NCI-H524 treated with DMSO at 0.1 percent for 48 hours (cell line): ENCODE data around the gene MKNK2.

Experiments used
- DNase-seq: peaks from one replicate; lab custom pipeline; 2025; lab: John Stamatoyannopoulos, UW

The MKNK2 gene

DNA sequence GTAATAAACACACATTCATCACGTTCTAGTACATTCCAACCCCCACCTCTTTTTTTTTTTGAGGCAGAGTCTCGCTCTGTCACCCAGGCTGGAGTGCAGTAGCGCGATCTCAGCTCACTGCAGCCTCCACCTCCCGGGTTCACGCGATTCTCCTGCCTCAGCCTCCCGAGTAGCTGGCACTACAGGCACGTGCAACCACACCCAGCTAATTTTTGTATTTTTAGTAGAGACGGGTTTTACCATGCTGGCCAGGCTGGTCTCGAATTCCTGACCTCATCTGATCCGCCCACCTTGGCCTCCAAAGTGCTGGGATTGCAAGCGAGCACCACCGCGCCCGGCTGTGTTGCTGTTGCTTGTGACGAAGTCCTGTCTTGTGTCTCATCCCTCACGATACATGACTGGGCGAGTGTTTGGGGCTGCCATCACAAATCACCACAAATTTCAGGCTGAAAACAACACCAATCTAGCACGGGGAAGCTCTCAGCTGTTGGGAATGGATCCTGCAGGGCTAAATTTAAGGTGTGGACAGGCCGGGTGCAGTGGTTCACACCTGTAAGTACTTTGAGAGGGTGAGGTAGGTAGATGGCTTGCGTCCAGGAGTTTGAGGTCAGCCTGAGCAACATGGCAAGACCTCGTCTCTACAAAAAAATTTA, 29.4 kb upstream of the MKNK2 start:
- DNase-seq: no peak

DNA sequence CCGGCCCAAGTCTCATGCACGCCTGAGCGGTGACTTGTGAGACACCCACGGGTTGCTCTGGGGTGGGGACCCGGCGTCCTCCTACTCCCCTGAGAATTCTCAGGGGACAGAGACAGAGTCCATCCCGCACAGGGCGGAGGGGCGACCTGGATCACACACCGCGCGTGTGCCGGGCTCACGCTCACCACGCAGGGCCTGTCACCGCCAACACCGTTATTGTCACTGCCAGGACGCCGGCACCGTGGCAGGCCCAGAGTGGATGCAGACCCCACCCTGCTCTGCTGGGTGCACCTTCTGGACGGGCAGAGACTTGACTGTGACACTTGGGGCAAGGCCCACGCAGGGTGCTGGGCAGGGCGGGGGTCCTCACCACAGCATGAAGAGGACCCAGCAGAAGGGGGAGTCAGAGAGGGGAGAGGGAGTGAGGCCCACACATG, 28.8 kb upstream of the MKNK2 start:
- DNase-seq: no peak

DNA sequence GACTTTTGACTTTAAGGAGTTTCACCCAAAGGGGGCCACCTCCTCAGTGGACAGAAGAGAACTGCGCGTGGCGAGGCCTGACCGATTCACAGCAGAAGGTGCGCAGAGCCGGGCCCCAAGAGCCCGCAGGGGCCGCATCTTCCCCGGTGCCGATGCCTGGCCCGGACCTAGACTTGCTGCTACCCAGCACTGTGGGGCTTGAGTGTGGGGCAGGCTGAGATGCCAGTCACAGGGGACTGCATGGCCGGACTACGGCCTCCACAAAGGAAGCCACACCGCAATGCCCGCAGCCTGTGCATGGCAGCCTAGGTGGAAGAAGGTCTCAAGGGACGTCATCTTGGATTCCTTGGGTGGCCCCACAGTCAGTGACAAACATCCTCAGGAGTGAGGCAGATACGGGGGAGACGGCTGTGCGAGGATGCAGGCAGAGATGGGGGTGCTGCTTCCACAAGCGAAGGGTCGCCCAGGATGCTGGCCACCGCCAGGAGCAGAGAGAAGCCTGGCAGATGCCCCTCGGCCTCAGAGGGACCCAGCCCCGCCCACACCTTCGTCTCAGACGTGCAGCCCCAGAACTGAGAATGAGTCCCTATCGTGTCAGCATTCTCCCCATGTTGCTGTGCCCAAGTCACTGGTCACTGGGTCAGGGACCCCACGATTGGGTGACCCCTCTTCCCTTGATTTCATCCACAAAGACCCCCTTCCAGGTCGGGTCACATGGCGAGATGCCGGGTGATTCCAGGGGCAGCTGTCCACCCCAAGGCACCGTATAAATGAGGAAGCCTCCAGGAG, 28.2 kb upstream of the MKNK2 start:
- no peak for DNase-seq

DNA sequence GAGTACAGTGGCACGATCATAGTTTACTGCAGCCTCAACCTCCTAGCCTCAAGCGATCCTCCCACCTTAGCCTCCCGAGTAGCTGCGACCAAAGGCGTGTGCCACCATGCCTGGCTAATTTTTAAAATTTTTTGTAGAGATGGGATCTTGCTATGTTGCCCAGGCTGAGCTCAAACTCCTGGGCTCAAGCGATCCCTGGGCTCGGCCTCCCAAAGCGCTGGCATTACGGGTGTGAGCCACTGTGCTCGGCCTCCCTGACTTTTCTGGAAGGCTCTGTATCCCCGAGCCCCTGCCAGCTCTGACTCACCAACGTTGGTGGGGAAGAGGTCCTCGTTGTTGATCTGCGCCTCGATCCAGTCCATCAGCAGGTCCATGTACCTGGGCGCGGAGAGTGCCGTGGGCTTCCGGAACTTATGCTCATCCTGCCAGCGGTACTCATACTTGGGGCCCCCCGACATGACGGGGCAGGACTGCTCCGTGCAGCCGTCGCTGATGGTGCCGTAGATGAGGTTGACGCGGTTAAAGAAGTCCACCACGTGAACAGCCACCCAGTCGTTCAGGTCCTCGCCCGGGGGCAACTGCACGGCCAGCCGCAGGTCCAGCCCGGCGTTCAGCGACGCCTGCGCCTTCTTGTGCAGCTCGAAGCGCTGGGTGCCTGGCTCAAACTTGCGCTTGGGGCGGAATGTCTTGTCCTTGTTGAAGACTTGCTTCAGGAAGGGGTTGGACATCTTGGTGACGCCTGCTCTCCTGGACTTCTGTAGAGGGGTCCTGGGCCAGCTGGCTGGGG, 27.0 kb upstream of the MKNK2 start:
- DNase-seq: no peak

DNA sequence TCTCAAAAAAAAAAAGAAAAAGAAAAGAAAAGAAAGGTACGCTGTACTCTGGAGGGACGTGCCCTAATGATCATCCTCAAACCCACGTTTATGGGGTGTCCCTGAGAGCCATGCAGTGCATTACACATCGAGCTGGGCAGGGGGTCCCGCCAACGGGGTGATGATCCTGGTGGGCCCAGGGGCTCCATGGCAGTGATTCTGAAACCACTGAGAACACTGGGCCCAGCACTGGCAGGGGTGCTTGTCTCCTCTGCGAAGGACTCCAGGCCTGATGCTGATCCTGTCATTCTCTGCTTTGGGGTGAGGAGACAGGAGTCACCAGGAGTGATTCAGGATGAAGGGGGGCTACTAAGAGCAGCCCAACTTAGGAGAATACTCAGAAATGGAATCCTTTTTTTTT, 26.4 kb upstream of the MKNK2 start:
- DNase-seq: no peak

DNA sequence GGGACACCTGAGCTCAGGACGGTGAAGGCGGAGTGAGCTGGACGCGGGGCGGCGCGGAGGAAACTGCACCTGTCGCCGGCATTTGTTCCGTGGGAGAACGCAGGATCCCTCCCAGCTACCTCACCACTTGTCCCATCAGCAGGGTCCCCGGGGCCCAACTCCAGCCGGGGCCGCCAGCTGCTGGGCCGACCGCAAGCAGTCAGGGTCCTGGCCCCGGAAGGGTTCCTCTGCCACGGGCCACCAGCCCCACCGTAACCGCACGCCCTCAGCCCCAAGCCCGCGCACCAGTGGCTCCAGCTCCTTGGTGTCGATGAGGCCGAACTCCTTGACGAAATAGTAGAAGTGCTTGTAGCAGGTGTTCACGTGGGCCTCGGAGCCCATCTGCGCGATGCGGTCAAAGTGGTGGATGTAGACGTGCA, 25.5 kb upstream of the MKNK2 start:
- no peak for DNase-seq

DNA sequence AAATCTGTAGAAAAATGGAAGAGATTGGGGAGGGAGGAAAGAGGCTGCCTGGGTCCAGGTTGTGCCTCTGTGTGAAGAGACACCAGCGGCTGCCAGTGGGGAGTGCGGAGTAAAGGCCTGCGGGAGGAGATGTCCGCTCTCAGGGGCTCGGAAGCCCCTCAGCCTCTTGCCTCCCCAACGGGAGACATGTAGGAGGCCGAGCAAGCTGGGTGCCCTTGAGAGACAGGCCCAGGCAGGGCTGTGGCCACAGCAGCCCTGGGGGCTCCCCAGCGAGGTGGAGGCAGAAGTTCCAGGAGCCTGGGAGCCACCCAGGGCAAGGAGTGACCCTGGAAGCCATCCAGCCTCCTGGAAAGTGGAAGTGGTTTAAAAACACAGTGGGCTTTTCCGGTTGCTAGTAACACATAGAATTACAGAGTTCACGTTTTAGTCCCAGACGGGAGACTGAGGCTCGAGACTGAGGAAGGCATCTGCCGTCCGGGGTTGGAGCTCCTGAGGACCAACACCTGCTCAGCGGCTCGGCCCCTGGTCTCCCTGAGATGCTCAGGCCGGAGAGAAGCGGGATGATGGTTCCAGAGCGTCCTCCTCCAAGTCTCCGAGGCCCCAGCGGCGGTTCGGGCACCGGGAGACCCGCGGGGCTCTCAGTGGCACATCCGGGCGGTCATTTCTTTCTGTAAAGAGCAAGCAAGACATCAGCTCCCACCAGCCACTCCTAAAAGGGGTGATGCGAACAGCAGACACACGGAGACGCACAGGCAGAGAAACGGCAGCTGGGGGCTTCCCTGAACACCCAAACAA, 21.9 kb upstream of the MKNK2 start:
- no peak for DNase-seq

DNA sequence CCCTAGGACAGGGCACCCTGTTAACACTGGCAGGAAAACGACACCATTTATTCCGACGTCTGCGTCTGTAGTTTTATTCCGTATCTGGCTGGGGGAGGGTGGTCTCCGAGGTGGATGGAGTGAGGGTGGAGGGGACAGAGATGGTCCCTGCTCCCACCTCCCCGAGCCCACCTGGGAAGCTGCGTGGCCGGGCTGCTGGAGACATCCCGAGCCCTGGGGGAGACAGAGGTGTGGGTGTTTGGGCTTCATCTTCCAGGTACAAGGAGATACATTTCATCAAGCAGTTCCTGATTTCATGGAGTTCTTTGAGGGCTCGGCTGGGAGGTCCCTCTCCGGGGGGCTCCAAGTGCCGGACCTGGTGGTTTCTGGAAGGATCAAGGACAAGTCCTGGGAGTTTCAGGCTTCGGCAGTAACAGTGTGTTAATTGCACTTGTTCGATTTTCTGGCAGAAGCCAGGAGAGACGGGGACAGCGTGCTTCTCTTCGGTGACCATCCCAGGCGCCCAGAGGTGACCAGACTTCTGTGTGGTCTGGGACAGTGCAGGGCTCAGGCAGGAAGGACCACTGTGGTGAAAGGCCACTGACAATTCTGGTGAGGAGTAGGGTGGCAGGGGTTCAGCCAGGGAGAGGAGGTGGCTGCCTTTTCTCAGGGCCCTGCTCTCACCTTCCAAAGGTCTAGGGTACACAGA, 20.1 kb upstream of the MKNK2 start:
- DNase-seq: no peak

DNA sequence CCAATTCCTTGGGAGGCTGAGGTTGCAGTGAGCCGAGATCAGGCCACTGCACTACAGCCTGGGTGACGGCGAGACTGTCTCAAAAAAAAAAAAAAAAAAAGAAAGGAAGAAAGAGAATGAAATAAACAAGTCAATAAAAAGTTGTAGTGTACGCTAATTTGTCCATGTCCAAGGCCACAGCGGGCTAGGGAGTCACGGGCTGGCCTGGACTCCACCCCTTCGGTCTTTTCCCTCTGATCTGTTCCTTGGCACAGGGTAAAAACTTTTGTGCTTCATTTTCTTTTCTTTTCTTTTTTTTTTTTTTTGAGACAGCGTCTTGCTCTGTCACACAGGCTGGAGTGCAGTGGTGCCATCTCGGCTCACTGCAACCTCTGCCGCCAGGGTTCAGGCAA, 19.4 kb upstream of the MKNK2 start:
- no peak for DNase-seq

DNA sequence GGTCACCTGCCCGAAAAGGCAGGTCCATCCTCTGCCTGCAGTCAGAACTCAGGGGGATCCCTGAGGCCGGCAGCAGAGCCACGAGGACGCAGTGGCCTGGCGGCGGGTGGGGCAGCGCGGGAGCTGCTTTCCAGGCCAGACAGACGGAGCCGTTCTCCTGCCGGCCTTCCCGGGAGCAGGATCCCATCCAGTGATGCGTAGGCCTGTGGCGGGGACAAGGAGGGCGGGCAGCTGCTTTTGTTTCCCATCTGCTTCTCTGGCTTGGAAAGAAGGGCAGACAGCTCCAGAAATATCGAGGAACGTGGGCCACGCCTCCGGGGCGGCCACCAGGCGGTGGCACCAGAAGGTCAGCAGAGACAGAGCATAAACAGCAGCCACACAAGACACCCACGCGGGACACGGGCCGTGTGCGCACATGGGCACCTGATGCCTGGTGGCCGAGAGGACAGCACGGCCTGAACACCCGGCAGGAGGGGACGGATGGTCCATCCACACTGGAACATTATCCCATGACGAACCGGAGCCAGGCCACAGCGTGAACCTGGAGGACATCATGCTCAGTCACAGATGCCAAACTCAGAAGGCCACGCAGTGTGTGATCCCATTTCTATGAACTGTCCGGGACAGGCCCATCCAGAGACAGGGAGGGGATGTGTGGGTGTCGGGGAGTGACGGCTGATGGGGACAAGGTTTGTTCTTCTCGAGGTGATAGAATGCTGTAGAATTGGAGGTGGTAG, 13.9 kb upstream of the MKNK2 start:
- DNase-seq: no peak

DNA sequence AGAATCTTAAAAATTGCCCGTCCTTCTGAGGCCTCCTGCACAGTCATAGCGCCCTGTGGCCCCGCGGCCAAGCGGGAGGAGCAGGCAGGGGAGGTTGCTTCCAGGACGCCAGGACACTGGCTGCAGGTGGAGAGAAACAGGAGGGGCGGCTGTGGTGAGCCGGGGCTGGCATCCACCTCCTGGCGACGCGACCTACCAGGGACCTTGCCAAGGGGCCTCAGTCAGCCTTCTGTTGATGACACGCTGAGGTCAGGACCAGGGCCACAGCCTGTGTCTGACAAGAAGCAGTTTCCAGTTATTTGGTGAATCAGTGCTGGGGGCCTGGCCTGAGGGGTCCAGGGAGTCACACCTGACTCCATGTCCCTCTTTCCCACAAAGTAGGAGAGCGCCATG, 13.3 kb upstream of the MKNK2 start:
- no peak for DNase-seq

DNA sequence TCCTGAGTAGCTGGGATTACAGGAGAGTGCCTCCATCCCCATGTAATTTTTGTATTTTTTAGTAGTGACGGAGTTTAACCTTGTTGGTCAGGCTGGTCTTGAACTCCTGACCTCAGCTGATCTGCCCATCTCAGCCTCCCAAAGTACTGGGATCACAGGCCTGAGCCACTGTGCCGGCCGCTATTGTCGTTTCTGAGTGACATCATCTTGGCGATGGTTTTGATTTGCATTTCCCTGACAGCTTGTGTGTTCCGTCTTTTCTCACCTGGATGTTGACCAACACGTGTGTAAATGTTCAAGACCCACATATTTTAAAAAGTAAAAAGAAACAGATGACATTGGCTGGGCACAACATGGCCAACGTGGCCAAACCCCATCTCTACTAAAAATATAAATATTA, 12.8 kb upstream of the MKNK2 start:
- no peak for DNase-seq

DNA sequence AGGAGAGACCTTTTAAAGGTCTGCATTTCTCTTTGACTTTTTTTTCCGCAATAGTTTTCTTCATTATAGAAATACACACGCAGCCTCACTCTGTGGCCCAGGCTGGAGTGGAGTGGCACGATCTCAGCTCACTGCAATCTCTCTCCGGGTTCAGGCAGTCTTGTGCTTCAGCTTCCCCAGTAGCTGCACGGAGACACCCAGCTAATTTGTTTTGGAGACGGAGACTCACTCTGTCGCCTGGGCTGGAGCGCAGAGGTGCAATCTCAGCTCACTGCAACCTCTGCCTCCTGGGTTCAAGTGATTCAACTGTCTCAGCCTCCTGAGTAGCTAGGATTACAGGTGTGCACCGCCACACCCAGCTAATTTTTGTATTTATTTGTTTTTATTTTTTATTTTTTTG, 11.7 kb upstream of the MKNK2 start:
- no peak for DNase-seq

DNA sequence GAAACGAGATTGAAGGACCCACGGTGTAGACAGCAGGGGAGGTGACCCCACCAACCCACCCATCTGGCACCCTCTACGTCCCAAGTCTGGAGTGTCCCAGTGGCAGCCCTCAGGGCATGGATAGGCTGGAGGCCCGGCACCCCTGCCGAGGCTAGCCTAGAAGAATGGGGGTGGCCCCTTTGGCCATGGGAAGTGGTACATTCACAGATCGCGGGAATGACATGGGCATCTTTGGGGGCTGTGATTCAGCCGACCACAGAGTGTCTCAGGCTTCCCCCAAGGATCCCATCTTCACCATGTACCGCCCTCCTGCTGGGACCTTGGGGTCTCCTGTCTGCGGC, 11.3 kb upstream of the MKNK2 start:
- no peak for DNase-seq

DNA sequence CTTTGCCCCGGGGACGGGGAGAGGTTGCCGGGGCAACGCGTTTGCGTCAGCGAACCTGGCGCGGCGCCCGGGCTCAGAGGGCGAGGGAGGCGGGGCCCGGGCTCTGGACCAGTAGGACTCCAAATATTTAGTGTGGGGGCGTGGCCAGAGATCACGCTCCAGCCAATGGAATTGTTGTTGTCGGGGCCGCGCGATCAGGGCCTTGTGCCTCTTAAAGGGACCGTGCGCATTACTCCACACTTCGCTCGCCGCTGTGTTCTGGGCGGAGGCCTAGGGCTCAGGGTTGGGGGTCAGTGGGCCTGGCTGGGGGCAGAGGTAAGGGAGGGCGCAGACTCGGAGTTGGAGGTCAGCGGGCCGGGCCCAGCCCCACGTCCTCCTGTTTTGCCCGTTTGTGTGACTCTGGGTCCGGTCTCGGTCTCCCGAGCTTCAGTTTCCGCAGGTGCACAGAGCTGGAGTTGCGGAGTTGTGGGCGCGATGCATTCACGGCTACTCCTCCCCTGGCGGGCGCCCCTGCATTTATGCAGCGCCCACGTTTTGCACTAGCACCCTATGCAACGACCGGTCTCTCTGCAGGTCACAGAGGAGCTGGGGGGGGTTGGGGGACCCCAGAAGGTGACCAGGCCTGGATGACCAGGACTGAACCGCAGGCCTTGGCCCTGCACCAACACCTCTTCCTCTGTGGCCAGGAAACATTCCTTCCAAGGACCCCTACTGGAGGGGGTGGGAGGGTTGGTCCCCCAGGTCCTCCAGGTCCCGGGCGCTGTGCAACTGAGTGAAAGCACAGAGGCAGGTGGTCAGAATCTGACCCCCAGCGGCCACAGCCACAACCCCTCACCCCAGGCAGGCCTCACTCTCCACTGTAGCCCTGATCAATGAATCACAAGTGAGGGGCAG, 10.7 kb upstream of the MKNK2 start:
- peak; percentile 93 for DNase-seq

DNA sequence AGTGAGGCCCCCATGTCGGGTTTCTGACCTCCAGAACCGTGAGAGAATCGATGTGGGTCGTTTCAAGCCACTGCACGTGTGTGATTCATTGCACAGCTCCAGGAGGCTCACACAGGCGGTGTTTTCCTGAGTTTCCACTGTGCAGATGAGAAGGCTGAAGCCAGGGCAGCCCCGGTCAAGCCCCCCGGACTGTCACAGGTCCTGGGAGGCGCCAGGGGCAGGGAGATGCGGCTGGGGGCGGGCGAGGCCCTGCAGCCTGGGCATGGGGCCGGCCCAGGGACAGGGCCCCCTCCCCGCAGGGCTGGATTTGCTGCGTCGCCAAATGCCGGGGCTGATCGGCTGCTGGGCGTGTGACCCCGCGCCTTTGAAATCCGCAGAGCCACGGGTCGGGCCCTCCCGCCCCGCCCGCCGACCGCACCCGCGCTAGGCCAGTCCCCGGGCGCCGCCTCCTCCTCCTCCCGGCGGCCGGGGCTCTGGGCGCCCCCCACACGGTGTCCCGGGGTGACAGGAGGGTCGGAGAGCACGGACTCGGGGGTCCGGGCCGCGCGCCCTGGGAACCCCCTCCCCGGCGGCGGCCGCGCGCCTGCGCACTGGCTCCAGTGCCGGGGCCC, 9.9 kb upstream of the MKNK2 start:
- DNase-seq: no peak

DNA sequence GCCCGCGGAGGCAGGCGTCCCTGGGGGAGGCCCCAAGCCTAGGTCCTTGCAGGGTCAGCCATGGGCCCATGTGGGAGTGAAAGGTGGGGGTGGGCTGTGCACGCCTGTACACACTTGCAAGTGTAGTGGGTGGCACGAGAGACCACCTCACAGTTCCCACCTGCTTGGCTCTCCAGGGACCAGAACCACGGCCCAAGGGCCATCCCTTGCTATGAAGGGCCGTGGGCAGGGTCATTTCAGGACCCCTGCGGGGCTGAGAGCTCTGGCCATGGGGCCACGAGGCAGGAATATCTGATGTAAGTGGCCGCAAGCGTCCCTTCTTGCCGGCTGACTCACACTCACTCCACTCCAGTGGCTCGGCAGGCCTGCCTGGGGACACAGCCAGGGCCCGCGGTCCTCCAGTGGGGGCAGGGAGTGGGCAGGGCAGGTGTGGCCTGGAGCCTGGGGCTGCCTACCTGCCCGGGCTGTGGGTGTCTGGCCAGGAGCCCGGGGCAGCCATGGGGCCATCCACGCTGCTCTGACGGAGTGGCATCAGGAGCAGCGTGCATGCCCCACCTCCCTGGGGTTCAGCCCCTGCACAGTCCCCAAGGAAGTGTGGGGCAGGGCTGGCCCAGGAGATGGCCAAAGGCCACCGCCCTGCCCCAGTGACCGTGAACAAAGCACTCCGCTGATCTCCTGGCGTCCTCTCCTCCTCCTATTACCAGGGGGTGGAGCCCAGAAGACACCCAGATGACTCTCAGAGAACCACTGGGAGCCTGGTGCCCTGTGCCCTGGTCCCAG, 8.6 kb upstream of the MKNK2 start:
- DNase-seq: no peak

DNA sequence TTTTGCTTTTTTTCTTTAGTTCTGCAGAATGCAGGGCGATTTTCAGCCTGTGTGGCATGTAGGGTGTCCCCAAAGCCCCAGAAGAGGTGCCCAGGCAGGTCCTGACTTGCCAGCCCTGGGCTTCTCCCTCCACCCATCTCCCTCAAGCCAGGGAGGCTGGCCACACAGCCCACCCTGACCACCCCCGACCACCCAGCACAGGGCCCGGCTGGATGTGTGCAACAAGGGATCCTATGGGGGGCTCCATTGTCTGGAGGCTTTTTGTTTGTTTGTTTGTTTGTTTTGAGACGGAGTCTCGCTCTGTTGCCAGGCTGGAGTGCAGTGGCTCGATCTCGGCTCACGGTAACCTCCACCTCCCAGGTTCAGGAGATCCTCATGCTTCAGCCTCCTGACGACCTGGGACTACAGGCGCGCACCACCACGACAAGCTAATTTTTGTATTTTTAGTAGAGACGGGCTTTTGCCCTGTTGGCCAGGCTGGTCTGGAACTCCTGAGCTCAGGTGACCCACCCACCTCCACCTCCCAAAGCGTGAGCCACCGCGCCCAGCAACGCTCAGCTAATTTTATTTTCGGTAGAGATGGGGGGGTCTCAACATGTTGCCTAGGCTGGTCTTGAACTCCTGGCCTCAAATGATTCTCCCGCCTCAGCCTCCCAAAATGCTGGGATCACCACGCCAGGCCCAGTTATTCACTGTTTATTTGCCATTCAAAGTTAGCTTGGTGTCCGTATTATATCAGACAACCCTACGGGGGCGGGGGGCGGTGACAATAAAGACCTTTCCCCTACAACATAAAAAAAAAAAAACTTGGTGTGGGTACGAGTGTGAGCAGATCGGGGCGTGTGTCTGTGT, 7.8 kb upstream of the MKNK2 start:
- no peak for DNase-seq
